ENCODE measurements around the gene IQCK.

IQCK gene

DNA sequence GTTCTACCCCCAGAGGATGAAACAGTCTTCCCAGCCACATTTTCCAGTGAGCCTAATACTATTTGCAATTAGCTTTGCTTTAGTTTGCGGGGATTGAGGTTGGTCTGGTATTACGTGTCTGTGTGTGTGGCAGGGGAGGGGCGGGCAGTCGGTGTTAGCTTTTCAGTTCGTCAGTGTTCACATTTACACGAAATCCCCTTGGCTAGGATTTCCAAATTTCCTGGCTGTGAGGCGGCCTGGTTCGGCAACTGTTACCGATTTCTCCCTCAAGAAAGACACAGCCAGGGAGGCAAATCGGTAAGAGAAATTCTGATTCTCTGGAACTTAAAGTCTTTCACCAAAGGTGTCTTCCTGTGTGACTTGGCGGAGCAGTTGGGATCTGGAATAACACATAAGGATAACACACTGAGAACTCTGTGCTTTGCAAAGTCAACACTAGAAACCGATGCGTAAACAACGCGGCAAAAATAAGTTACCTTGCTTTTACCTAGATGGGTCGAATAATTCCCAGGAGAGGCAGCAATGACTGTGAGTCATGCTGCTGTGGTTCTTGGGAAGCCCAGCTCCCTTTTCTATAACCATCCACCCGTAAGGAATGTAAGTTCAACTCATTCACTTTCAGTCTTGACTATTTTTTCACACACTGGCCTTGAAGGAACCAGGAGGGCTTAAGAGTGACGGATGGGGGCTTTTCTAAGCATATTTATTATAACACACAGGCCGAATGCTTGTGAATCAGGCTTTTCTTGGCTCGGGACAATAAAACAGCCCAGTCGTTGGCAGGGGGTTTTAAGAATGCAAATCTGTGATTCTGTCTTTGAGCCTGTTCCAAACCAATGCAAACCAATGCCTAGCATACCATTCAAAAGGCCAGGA is 142.3 kb downstream of the IQCK start:
- DNase-seq (ENCODE audit: low read depth): peak; percentile 97

DNA sequence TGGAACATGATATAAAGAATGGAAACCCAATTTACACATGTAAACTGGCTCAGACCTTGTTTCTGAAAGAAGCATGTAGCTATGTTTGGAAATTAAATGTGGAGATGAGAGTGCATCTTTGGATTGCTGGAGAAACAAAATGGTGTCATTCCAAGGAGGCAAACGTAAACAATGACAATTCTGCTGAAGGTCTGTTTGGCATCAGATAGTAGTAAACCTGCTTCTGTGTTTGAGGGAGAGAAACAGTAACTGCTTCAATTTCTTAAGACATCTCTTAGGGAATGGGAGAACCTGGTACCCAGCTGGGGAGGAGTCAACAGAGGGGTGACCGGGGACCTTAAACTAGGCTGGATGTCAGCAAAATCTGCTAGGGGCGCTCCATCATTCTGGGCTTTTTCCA is 143.1 kb downstream of the IQCK start:
- DNase-seq (ENCODE audit: low read depth): no peak

DNA sequence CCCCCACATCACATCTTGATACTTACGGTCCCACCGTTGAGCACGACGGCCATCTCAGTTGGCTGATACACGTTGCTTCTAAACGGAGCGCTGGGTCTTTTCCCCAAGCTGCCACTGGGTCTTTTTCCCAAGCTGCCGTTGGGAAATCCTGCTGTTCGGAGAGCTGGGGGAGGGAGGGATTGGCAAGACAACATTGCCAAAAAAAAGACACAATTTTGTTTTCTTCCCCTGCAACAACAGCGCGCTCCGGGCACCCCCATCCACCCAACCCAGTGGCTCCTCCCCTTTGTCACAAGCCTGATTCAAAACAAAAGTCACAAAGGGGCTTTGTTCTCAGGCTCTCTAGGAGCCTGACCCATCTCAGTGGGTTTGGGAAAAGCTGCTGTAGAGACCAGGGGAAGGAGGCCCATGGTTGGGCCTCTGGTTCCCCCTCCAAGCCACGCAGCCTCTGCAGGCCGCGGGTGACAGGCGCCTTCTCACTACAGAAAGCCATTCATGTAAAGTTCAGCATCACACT is 143.8 kb downstream of the IQCK start:
- DNase-seq (ENCODE audit: low read depth): no peak

DNA sequence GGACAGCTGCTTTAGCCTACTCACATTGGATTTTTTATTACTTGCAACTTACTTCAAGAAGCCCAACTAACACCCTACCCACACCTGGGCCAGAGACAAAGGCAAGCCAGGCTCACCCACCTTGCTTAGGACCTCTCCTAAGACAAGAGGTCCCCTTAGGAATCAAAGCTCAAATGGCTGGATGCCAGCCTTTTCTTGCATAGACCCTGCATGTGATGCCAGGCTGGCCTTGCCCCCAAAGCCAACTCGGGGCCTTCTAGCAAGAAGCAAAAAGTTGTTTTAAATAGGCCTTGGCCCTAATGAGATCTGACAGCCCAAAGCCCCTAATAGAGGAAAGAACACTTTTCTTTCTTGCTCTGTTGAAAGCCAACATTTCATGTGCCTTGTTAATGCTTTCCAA is 145.9 kb downstream of the IQCK start:
- DNase-seq (ENCODE audit: low read depth): no peak

DNA sequence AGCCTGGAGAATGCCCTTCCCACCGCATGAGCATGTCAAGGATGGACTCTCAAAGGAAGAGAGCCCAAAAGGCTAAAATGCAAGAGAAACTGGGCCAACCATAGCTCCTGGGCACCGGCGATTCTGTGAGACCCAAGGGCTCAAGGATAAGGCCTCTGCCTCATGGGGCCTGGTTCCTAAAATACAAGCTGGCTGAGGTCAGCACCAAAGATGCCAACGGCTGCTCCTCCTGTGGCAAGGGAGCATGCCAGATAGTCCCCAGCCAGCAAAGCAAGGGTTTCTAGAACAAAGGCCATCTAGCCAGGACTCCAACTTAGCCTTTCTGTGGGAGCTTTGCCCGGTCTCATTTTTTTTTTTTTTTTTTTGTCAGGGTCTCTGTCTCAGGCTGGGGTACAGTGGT is 146.5 kb downstream of the IQCK start:
- no peak for DNase-seq (ENCODE audit: low read depth)

- DNase-seq (ENCODE audit: low read depth): no peak
These were observed 150.3 kb downstream of the IQCK start for GRCh38 chr16:19868421-19868820.

DNA sequence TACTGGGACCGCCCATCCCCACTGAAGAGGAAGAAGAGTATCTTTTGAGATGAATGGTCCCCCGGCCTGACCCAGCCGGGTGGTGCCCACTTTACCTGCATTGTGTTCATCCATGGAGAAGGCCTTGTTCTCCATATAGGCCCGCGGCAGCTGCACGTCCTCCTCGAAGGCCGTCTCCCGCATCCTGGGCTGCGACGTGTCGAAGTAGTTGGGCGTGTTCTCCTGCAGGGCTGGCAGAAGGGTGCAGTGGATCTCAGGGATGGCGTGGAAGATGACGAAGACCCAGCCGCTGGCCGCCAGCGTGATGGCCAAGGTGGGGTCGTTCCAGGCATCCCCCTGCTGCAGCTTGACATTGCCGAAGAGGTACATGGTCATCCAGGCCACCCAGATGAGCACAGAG is 153.7 kb downstream of the IQCK start:
- no peak for DNase-seq (ENCODE audit: low read depth)

DNA sequence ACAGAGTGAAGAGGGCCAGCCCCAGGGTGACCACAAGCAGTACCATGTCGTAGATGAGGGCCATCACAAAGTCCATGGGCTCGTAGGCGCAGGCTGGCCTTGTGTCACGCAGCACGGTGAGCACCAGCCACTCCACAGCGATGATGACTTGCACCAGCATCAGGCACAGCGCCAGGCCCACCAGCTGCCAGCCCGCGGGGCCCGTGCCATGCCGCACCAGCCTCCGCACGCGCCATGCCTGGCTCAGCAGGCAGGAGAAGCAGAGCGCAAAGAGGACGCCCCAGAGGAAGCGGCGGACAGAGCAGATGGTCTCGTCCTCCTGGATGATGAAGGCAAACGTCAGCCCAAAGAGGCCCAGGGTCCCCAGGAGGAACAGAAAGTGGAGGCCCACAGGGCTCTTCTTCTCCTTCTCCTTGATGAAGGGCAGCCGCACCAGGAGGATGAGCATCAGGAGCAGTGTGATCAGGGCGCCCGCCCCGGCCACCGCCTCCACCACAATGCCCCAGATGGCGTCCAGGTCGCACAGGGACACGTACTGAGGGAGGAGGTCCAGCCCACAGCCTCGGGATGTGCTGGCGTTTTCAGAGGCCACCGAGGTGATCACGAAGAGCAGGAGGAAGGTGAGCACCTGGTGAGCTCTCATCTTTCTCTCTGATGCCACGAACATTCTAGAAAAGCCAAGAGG is 154.2 kb downstream of the IQCK start:
- no peak for DNase-seq (ENCODE audit: low read depth)

GRCh38 chr16:19872935-19873334 is 154.9 kb downstream of the IQCK start:
- DNase-seq (ENCODE audit: low read depth): no peak

- no peak for DNase-seq (ENCODE audit: low read depth)
These were observed 156.0 kb downstream of the IQCK start for GRCh38 chr16:19874026-19874425.

- no peak for DNase-seq (ENCODE audit: low read depth)
These were observed 156.9 kb downstream of the IQCK start for GRCh38 chr16:19874851-19875546.

- no peak for DNase-seq (ENCODE audit: low read depth)
These were observed 157.8 kb downstream of the IQCK start for GRCh38 chr16:19875900-19876299.

GRCh38 chr16:19876501-19877059 is 158.5 kb downstream of the IQCK start:
- no peak for DNase-seq (ENCODE audit: low read depth)

DNA sequence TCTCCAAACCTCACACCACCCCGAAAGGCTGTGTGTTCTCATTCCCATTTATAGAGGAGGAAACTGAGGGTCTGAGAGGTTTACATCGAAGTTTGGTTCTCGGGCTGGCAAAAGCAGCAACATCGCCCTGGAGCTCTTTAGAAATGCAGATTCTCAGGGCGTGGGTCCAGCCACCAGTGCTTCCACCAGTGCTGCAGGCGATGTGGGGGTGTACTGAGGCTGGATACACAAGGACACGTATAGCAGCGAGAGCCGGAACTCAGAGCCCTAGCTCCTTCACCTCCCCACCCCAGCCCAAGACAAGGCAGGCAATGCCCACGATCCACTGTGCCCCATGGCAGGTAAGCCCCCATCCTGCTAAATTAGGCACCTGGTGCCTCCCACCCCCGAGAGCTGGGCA is 160.7 kb downstream of the IQCK start:
- no peak for DNase-seq (ENCODE audit: low read depth)

DNA sequence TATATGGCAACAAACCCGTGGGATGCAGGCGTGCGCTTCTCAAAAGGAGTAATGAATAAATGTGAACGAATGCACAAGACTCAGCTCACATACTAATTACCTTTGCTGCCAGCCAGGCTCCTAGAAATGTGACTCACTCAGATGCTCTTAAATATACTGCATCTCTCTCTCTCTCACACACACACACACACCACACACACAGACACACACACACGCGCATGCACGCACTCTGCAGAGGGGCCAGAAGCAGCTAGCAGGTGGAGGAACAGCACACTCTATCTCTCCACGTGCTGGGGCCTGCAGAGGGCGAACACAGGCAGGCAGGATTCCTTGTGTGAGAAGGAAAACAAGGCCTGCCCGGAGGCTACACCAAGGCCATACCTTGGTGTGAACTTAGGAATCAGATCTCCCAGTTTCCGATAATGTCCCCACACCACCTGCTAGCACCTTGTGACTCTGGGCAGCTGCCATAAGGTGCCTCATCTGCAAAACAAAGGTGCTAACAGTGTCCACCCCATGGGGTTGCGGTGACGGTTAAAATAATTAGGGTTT is 161.2 kb downstream of the IQCK start:
- DNase-seq (ENCODE audit: low read depth): peak; percentile 70

- DNase-seq (ENCODE audit: low read depth): no peak
These were observed 163.0 kb downstream of the IQCK start for GRCh38 chr16:19881028-19881427.

DNA sequence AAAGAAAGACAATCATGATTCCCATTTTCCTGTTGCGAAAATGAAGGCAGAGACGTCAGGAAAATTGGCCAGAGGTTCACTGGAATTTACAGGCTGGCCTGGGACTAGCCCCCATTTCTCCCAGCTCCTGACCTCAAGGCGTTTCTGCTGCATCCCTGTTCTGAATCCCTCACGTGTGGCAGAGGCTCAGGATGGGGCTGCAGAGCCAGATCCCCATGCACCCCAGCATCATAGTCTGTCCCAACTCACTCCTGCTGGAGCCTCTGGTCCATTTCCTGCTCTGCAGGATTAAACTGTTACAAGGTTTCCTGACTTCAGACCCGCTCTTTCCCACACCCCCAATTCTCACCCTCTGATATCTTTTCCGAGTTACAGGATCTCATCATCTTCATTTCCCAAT is 163.7 kb downstream of the IQCK start:
- no peak for DNase-seq (ENCODE audit: low read depth)

DNA sequence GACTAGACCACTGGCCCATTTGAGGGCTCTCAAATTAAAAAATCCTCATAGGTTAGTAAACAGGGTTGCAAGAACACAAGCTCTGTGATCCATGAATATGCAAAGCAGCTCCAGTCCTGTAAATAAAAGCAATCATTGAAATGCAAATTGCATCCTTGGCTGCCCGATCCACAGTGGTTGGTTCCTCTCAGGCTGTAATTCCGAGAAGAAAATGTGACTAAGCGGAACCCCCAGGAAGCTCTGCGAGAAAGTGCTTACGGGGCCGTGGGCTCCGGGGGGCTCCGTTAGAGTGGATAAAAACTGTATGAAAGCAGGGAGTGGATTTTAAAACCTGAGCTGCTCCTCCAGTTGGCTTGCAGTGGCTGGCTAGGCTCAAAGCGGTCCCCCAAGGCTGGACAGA is 164.1 kb downstream of the IQCK start:
- DNase-seq (ENCODE audit: low read depth): no peak

GRCh38 chr16:19882646-19883045 is 164.6 kb downstream of the IQCK start:
- no peak for DNase-seq (ENCODE audit: low read depth)

GRCh38 chr16:19883296-19883965 is 165.4 kb downstream of the IQCK start:
- peak; percentile 13 for DNase-seq (ENCODE audit: low read depth)

GRCh38 chr16:19883966-19884485 is 166.0 kb downstream of the IQCK start:
- no peak for DNase-seq (ENCODE audit: low read depth)
